K562 (cell line): Measurements from ENCODE around the gene ZNF280D. TPM values are rescaled to one million over a fixed set of nuclear protein-coding genes. Genes with fewer than 3 reads are reported as not detected.

Source experiments
- ATAC-seq: fragments of 200-7000 bp; cut with Tn5 transposase; 3 replicates; pipeline ENCODE4 v1.9.1; 2020; ENCODE audit warnings: moderate library complexity
- BruUV-seq: library from RNA; stranded (reverse); fragments of 400-500 nt; replicated peaks from 2 replicates; lab custom pipeline; 2021; lab: Mats Ljungman, UMichigan
- CTCF ChIA-PET: fragments of 300-600 bp; formaldehyde crosslinking; extraction: SDS; loops from one replicate; lab custom pipeline; 2021; ENCODE audit warnings: low intra/inter-chr PET ratio; lab: Yijun Ruan, JAX
- POLR2A ChIA-PET: fragments of 300-600, 350-650 bp; sonication (Branson Sonifier 250); formaldehyde crosslinking; extraction: SDS; loops from one replicate; lab custom pipeline; 2021; ENCODE audit warnings: antibody characterized with exemption, inconsistent platforms; lab: Yijun Ruan, JAX
- DNase-seq, 4 experiments: peaks; one replicate each; pipeline versions ENCODE4 v3.0.0 to v3.0.0-alpha.2; 2011 to 2018; ENCODE audit warnings: low spot score in 3 of 4, mixed read lengths in 3 of 4; ENCODE audit errors: extremely low read depth in 1 of 4
- FAIRE-seq: peaks from 2 replicates; lab custom pipeline; 2011; peaks lifted over from hg19 to GRCh38; lab: Jason Lieb, UNC
- H2AFZ ChIP-seq: 2 replicates; pipeline ENCODE4 v1.6.0; 2011; ENCODE audit warnings: low read depth, low read length, control low read depth, inconsistent platforms
- H3K27ac ChIP-seq: fragments of 200-600 bp; 3 replicates; pipeline ENCODE4 v1.8.0; 2011; ENCODE audit warnings: low read depth, mild to moderate bottlenecking, control low read depth, inconsistent platforms, low read length, moderate library complexity, mixed read lengths; ENCODE audit errors: extremely low read depth
- H3K27me3 ChIP-seq, 2 experiments: fragments of 300-600 bp in 1 of 2; 2 replicates in 1 of 2; 3 replicates in 1 of 2; pipeline versions ENCODE4 v1.6.0 to v1.8.0; 2011; ENCODE audit warnings: inconsistent platforms in 2 of 2, low read length in 2 of 2, mild to moderate bottlenecking in 1 of 2, mixed read lengths in 1 of 2, moderate library complexity in 1 of 2; ENCODE audit not compliant: control insufficient read depth in 2 of 2, insufficient read depth in 2 of 2
- H3K36me3 ChIP-seq: fragments of 300-600 bp; 3 replicates; pipeline ENCODE4 v1.8.0; 2011; ENCODE audit warnings: mild to moderate bottlenecking, low read length, inconsistent platforms; ENCODE audit not compliant: control insufficient read depth, insufficient read depth
- H3K4me1 ChIP-seq, 2 experiments: fragments of 200-600 bp in 1 of 2; replicated peaks in 1 of 2; 2 replicates in 1 of 2; 3 replicates in 1 of 2; pipeline versions ENCODE4 v1.5.1 to v1.8.0; 2011; ENCODE audit warnings: inconsistent platforms in 2 of 2, low read length in 2 of 2, mild to moderate bottlenecking in 1 of 2, mixed read lengths in 1 of 2, moderate library complexity in 1 of 2; ENCODE audit not compliant: control insufficient read depth in 2 of 2, insufficient read depth in 2 of 2
- H3K4me2 ChIP-seq: 2 replicates; pipeline ENCODE4 v1.6.1; 2011; ENCODE audit warnings: low read length, control low read depth, inconsistent platforms, mixed read lengths; ENCODE audit not compliant: insufficient read depth
- H3K4me3 ChIP-seq: fragments of 200-600 bp; sonication (generic), shearing (Covaris generic); 2 replicates; pipeline ENCODE4 v1.5.1; 2016; ENCODE audit warnings: control low read depth, inconsistent platforms
- H3K79me2 ChIP-seq: fragments of 200-600 bp; 3 replicates; pipeline ENCODE4 v1.8.0; 2011; ENCODE audit warnings: low read length, inconsistent platforms; ENCODE audit not compliant: control insufficient read depth, insufficient read depth
- H3K9ac ChIP-seq, 2 experiments: 2 replicates each; pipeline versions ENCODE4 v1.6.0 to v1.6.1; 2011; ENCODE audit warnings: low read depth in 2 of 2, low read length in 2 of 2, control low read depth in 1 of 2, inconsistent platforms in 1 of 2, mild to moderate bottlenecking in 1 of 2, mixed read lengths in 1 of 2; ENCODE audit not compliant: insufficient read depth in 1 of 2
- H3K9me1 ChIP-seq: one replicate; pipeline ENCODE4 v1.6.0; 2011; ENCODE audit warnings: inconsistent platforms, mild to moderate bottlenecking, low read length, moderate library complexity; ENCODE audit not compliant: control insufficient read depth, insufficient read depth
- H3K9me3 ChIP-seq: replicated peaks from 2 replicates; pipeline ENCODE4 v1.5.1; 2011; ENCODE audit warnings: low read depth, low read length, inconsistent platforms; ENCODE audit not compliant: control insufficient read depth, insufficient read depth
- H4K20me1 ChIP-seq: replicated peaks from 2 replicates; pipeline ENCODE4 v1.6.1; 2011; ENCODE audit warnings: low read length, inconsistent platforms, mixed read lengths; ENCODE audit not compliant: control insufficient read depth, insufficient read depth
- GTF2E2 ChIP-seq: fragments of 200-800 bp; sonication (Bioruptor generic); IDR thresholded peaks from 2 replicates; pipeline ENCODE4 v1.6.1; 2016; ENCODE audit warnings: missing genetic modification characterization, missing compliant biosample characterization
- HSF4 ChIP-seq: fragments of 250-450 bp; sonication (Bioruptor Pico); IDR thresholded peaks from 2 replicates; pipeline ENCODE4 v2.1.2; 2022; ENCODE audit warnings: mild to moderate bottlenecking, moderate library complexity, borderline replicate concordance
- RAD51 ChIP-seq: fragments of 450-650 bp; IDR thresholded peaks from 2 replicates; pipeline ENCODE4 v1.7.1; 2016; ENCODE audit warnings: low read depth, mild to moderate bottlenecking, borderline replicate concordance
- THAP7 ChIP-seq: fragments of 250-450 bp; sonication (Bioruptor Pico); IDR thresholded peaks from 2 replicates; pipeline ENCODE4 v1.5.0; 2021
- YY1 ChIP-seq, 3 experiments: IDR thresholded peaks; 2 replicates each; pipeline ENCODE4 v1.6.1; 2011; ENCODE audit warnings: low read length in 2 of 3, mild to moderate bottlenecking in 2 of 3, moderate library complexity in 2 of 3, borderline replicate concordance in 1 of 3, control low read depth in 1 of 3, low read depth in 1 of 3; ENCODE audit not compliant: insufficient read depth in 3 of 3, insufficient replicate concordance in 2 of 3, control insufficient read depth in 1 of 3, insufficient read length in 1 of 3; ENCODE audit errors: extremely low read depth in 1 of 3
- ZBTB17 ChIP-seq: fragments of 450-650 bp; formaldehyde crosslinking; IDR thresholded peaks from 2 replicates; pipeline ENCODE4 v1.4.0; 2020; ENCODE audit warnings: mild to moderate bottlenecking
- ZNF124 ChIP-seq: sonication (generic); formaldehyde crosslinking; IDR thresholded peaks from 2 replicates; pipeline ENCODE4 v1.8.1; 2022; ENCODE audit warnings: missing genetic modification reagents
- ZNF644 ChIP-seq: fragments of 200-800 bp; sonication (Bioruptor generic); IDR thresholded peaks from 2 replicates; pipeline ENCODE4 v1.6.1; 2016; ENCODE audit warnings: low read depth, missing genetic modification characterization, missing compliant biosample characterization
- ZNF766 ChIP-seq: fragments of 200-800 bp; sonication (Bioruptor generic); conservative IDR thresholded peaks from 2 replicates; pipeline ENCODE4 v1.6.1; 2016; ENCODE audit warnings: missing genetic modification characterization, missing compliant biosample characterization
- ZNF778 ChIP-seq: fragments of 450-650 bp; formaldehyde crosslinking; IDR thresholded peaks from 2 replicates; pipeline ENCODE4 v1.4.0; 2020; ENCODE audit warnings: mild to moderate bottlenecking, moderate library complexity
- ZSCAN29 ChIP-seq: fragments of 450-650 bp; IDR thresholded peaks from 2 replicates; pipeline ENCODE4 v1.6.1; 2017
- WGBS: fragments of 100-300 bp; shearing (Covaris generic); methylation state at CpG from one replicate; pipeline ENCODE4 v1.1.6; 2016; ENCODE audit warnings: low coverage, mixed read lengths; ENCODE audit not compliant: insufficient coverage; ENCODE audit errors: missing lambda C conversion rate; 5-methylcytosine and 5-hydroxymethylcytosine counted together
- in situ Hi-C: fragments of 300-500 bp; cut with MboI; formaldehyde crosslinking; loops from 4 replicates; pipeline ENCODE4 v1.15.0; 2018; ENCODE audit warnings: inconsistent platforms, mixed read lengths
- intact Hi-C: fragments of 100-400 bp; cut with micrococcal nuclease; formaldehyde crosslinking; loops from 2 replicates; pipeline ENCODE4 v1.14.2; 2022
- polyA plus RNA-seq, 8 experiments: library from polyadenylated mRNA; depleted of rRNA in 4 of 8; stranded (reverse) in 5 of 8; unstranded in 3 of 8; fragments of >200 nt; fragmentation: Nextera tagmentation in 2 of 8; fragmentation: Illumina TruSeq in 1 of 8; extraction: Ambion mirVana in 2 of 8; extraction: Trizol in 1 of 8; gene quantifications; 2 replicates each; pipeline versions ENCODE4 v1.2.1 to v1.2.3, GENCODE V29; 2011 to 2014; ENCODE audit warnings: inconsistent platforms in 1 of 8, missing spikeins in 1 of 8
- total RNA-seq, 7 experiments: library from RNA; depleted of rRNA in 6 of 7; stranded (reverse); fragments of >200 nt in 6 of 7; fragmentation: Illumina TruSeq in 2 of 7; extraction: Trizol in 2 of 7; gene quantifications; 2 replicates each; pipeline versions ENCODE4 v1.2.1 to v1.2.3, GENCODE V29; 2011 to 2021; ENCODE audit warnings: low replicate concordance in 1 of 7
- TF ChIP-seq, protein P1 (sequence below), 3 experiments: fragments of 200-800 bp in 1 of 3; sonication (Bioruptor generic) in 1 of 3; sonication (generic) in 1 of 3; formaldehyde crosslinking in 1 of 3; IDR thresholded peaks; 2 replicates each; pipeline versions ENCODE4 v1.6.1 to v1.8.0; 2016 to 2022; ENCODE audit warnings: mild to moderate bottlenecking in 2 of 3, missing compliant biosample characterization in 2 of 3, missing genetic modification characterization in 2 of 3, missing genetic modification reagents in 1 of 3
- TF ChIP-seq, protein P2 (sequence below): fragments of 250-450 bp; sonication (Bioruptor Pico); IDR thresholded peaks from 2 replicates; pipeline ENCODE4 v1.5.0; 2020; ENCODE audit warnings: mild to moderate bottlenecking, borderline replicate concordance

ZNF280D gene
- total and polyA plus RNA-seq, 9 of the 15 experiments (the other 6 are each of a cell fraction or from before 2014, with no cell fraction given), result 8.3 to 21.8 (median 18.4) TPM

DNA sequence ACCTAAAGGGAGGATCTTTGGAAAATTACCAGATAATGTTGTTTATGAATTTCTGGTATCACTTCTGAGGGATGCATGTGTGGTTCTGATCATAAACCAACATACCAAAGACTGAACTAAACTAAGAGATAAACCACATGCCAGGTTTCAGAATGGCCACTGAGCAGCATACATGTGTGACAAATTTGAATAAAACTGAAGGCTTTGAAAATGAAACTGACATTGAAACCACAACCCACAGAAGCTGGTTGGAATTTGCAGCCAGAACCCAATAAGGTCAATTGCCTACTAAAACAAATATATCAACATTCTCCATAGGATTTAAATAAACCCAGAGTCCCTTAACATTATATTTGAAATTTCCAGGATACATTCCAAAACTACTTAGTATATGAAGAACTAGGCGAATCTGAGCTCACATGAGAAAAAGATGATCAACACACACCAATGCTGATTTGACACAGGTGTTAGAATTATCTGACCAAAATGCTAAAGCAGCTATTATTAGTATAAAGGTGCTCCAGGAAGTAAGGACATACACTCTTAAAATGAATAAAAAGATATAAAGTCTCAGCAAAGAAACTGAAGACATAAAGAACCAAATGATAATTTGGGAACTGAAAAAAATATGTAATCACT, 125.0 kb downstream of the ZNF280D start:
- POLR2A ChIA-PET, result interaction anchor here (1.7 kb wide), 1 partner anchor 17 kb away, joined by 4 read pairs; no protein-coding TSS in a partner anchor
- Histone ChIP-seq H3K27ac (no peak overlapping the region), H3K27me3 (no peaks in the 10 kb centered on the region)
- intact Hi-C loops, result no loop called here
- no peak for FAIRE-seq
- no peak for TF ChIP-seq RAD51
- no peak for TF ChIP-seq ZNF644 (tag)
- TF ChIP-seq ZNF766 (CRISPR knock-in tag), result no peak
- no peak for TF ChIP-seq GTF2E2 (tag)
- TF ChIP-seq ZNF778, result no peak
- no peak for TF ChIP-seq ZSCAN29
- TF ChIP-seq, protein P1, sequence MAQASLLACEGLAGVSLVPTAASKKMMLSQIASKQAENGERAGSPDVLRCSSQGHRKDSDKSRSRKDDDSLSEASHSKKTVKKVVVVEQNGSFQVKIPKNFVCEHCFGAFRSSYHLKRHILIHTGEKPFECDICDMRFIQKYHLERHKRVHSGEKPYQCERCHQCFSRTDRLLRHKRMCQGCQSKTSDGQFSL (CRISPR knock-in tag; IDR thresholded peaks at IDR 0.05), result no peak
- TF ChIP-seq, protein P1 (tag; IDR thresholded peaks at IDR 0.05), result no peak
- TF ChIP-seq YY1 (IDR thresholded peaks at IDR 0.05; ENCODE audit: borderline replicate concordance in 1 of 3, control insufficient read depth in 1 of 3, extremely low read depth in 1 of 3, insufficient read depth in 3 of 3, insufficient read length in 1 of 3, insufficient replicate concordance in 2 of 3, low read depth in 1 of 3, low read length in 2 of 3), result no peak
- no peak for TF ChIP-seq ZBTB17
- TF ChIP-seq HSF4, result no peak
- no peak for TF ChIP-seq ZNF124 (CRISPR knock-in tag)
- TF ChIP-seq THAP7 (CRISPR knock-in tag), result no peak
- TF ChIP-seq, protein P2, sequence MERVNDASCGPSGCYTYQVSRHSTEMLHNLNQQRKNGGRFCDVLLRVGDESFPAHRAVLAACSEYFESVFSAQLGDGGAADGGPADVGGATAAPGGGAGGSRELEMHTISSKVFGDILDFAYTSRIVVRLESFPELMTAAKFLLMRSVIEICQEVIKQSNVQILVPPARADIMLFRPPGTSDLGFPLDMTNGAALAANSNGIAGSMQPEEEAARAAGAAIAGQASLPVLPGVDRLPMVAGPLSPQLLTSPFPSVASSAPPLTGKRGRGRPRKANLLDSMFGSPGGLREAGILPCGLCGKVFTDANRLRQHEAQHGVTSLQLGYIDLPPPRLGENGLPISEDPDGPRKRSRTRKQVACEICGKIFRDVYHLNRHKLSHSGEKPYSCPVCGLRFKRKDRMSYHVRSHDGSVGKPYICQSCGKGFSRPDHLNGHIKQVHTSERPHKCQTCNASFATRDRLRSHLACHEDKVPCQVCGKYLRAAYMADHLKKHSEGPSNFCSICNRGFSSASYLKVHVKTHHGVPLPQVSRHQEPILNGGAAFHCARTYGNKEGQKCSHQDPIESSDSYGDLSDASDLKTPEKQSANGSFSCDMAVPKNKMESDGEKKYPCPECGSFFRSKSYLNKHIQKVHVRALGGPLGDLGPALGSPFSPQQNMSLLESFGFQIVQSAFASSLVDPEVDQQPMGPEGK (CRISPR knock-in tag), result no peak
- TF ChIP-seq, all 486 proteins: peak for 0
- no peaks in the 10 kb centered on the region for H3K36me3 ChIP-seq
- CTCF ChIA-PET, result no interaction called here
- H3K4me1 ChIP-seq, result no peaks in the 10 kb centered on the region
- DNase-seq (no peak), ATAC-seq (no peak)
- H3K4me3 ChIP-seq, result no peak overlapping the region
- H4K20me1 ChIP-seq, result no peaks in the 10 kb centered on the region
- in situ Hi-C loops, result no loop called here
- H3K9me1 ChIP-seq, result no peaks in the 10 kb centered on the region
- H3K9me3 ChIP-seq, result no peaks in the 10 kb centered on the region
- no TSS peak for BruUV-seq
- no peaks in the 10 kb centered on the region for H3K79me2 ChIP-seq
- H3K4me2 ChIP-seq, result no peak overlapping the region
- H3K9ac ChIP-seq, result no peak overlapping the region
- H2AFZ ChIP-seq, result no peak overlapping the region
- 0% methylated on average over 1 of the region's 1 CpG for WGBS
